AG09309 (cell line): Measurements from ENCODE around the gene MLLT10.

Experiments used
- DNase-seq: peaks from one replicate; pipeline ENCODE4 v3.0.0-alpha.2; 2010; ENCODE audit warnings: low read depth
- H3K4me3 ChIP-seq: 2 replicates; pipeline ENCODE4 v1.5.1; 2011; ENCODE audit warnings: mild to moderate bottlenecking, low read depth, low read length, moderate library complexity; ENCODE audit not compliant: control insufficient read depth
- TF ChIP-seq, protein P1 (sequence below): IDR thresholded peaks from 2 replicates; pipeline ENCODE4 v1.5.1; 2011; ENCODE audit warnings: mild to moderate bottlenecking, low read depth, low read length, inconsistent platforms; ENCODE audit not compliant: insufficient read depth, control insufficient read depth; ENCODE audit errors: missing control alignments

The MLLT10 gene

DNA sequence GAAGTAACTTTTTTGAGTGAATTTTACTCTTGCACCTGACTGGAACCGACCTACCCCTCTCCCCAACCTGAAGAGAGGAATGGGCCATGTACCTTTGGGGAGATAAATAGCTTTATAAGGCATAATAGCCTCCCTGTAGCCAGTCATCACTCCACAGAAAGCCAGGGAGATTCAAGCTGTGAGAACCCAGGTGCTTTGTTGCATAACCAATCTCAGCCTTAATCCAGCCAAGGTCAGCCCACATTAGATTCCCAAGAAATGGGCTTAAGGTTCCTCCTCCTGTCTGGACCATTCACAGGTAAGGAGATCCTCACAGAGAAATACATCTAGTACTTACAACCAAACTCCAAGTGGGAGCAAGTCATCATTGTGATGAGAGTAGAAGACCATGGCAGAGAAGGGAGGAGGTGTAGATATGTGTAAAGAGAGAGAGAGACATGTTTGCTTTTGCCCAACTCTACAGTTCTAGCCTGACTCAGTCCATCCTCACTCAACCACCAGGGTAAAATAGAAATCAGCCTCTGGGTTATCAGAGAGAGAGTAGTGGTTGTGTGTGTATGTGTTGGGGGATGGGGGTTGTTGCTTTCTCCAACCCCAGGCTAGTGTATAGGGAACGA lies 32.2 kb upstream of the MLLT10 start:
- TF ChIP-seq, protein P1, sequence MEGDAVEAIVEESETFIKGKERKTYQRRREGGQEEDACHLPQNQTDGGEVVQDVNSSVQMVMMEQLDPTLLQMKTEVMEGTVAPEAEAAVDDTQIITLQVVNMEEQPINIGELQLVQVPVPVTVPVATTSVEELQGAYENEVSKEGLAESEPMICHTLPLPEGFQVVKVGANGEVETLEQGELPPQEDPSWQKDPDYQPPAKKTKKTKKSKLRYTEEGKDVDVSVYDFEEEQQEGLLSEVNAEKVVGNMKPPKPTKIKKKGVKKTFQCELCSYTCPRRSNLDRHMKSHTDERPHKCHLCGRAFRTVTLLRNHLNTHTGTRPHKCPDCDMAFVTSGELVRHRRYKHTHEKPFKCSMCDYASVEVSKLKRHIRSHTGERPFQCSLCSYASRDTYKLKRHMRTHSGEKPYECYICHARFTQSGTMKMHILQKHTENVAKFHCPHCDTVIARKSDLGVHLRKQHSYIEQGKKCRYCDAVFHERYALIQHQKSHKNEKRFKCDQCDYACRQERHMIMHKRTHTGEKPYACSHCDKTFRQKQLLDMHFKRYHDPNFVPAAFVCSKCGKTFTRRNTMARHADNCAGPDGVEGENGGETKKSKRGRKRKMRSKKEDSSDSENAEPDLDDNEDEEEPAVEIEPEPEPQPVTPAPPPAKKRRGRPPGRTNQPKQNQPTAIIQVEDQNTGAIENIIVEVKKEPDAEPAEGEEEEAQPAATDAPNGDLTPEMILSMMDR, result no peak
- no peak for DNase-seq
- H3K4me3 ChIP-seq, result no peak overlapping the region

DNA sequence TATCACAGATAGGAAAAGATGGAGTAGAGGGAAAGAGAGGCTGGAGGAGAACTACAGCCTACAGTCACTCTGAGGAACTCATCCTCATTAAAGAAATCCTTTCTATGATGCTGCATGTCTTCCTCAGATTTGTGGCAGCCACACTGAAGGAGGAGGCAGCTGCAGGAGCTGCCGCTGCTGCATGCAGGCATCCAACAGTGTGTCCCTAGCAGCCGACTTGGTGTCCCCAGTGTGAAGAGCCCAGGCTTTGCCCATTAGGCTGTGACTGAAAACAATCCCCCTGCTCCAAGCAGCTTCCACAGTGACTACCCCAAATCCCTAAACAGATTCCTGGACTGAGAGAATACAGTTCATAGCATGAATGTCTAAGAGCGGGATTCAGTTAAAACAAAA lies 31.7 kb upstream of the MLLT10 start:
- H3K4me3 ChIP-seq, result no peak overlapping the region
- DNase-seq, result no peak
- TF ChIP-seq, protein P1, result no peak

DNA sequence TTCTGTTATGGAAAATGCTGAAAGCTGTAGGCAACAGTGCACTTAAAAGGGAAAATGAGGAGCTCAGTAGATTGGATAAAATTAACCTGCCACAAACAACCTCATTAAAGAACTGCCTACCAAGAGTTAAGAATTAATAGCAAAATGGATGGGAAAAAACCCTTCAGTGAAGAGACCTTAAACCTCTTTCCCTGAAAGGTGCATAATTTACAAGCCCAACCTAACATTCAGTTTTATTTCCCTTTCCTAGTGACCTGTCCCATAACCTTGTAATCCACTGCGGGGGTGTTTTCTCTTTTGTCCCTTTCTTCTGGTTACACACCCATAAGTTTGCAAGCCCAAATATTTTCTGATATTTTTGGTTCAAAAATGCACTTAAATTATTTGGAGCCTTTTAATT lies 30.5 kb upstream of the MLLT10 start:
- TF ChIP-seq, protein P1, result no peak
- no peak overlapping the region for H3K4me3 ChIP-seq
- no peak for DNase-seq

DNA sequence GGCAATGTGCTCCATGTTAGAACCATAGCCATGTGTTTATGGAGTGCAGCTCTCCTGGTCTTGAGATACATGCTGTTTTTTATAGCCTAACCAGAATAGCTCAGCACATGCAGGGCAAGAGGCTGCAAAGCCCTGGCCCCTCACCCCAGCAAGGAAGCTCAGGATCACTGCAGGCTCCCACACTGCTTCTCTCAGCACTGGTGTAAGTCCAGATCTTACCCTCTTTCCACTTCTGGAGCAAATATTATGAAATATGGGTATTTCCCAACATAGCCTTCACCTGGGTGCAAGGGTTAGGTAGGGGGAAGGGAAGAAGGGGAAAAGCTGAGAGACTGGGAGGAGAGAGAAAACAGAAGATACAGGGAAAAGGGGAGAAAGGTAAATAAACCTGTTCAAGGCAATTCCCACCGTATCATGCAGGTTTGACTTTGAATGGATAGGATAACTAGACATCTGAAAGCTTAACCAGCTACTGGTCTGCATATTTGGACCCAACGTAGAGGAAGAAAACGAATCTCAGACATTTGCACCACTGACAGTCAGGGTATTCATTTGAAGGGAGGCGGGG lies 28.2 kb upstream of the MLLT10 start:
- TF ChIP-seq, protein P1, result no peak
- DNase-seq, result no peak
- H3K4me3 ChIP-seq, result no peak overlapping the region

DNA sequence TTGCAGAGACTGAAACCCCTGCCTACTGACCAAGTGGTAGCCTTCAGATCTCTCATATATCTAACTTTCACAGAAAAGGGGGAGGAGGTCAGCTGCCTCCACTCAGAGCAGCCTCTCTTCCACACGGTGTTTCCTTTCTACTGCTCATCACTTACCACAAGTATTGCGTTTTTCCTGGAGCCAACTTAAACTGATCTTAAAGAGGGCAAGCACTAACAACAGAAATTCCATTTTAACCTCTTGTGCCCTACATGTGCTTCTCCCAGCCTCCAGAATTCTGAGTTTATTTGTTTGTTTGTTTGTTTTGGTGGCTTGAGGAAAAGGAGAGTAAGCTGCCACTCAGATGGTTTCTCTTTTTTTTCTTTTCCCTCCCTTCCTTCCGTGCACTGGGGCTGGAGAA lies 27.7 kb upstream of the MLLT10 start:
- no peak overlapping the region for H3K4me3 ChIP-seq
- TF ChIP-seq, protein P1, result no peak
- DNase-seq, result no peak

DNA sequence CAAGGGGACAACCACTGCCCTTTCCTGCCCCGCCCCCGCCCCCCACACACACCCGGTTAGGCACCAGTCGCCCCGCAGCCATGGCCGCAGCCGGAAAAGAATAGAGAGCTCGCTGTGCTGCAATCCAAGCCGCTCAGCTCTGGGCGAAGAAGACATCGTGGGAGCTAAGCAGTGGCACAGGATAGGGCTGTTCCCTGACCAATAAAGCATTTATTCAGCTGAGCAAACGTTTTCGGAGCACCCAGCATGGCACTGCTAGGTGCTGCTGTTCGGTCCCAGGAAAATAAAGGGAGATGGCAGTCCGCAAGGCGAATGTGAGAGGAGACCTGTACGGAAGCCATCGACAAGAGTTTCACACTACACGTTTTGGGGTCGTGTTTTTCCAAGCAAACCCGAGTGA lies 26.9 kb upstream of the MLLT10 start:
- no peak for DNase-seq
- TF ChIP-seq, protein P1, result no peak
- no peak overlapping the region for H3K4me3 ChIP-seq
